ENCODE results near the gene RBBP8NL.

GRCh38 chr20:62374331-62375152 lies 52.8 kb downstream of the RBBP8NL start:
- TF ChIP-seq CTCF (IDR thresholded peaks at IDR 0.05) (no peak), POLR2AphosphoS5 (IDR thresholded peaks at IDR 0.05) (peak in 1 of 2 donors; percentile 37)

Data from esophagus muscularis mucosa (tissue), 3 donors.